GM18909 (cell line): ENCODE results near the gene KIF16B.

Source experiments
- ATAC-seq: cut with Tn5 transposase; IDR thresholded peaks from one replicate; pipeline ENCODE4 v1.9.1; 2021; ENCODE audit warnings: mild to moderate bottlenecking; ENCODE audit not compliant: unreplicated experiment, poor library complexity

KIF16B gene

GRCh38 chr20:16313917-16314316, 259.3 kb downstream of the KIF16B start:
- ATAC-seq, result peak; percentile 38

GRCh38 chr20:16312998-16313397, 260.2 kb downstream of the KIF16B start:
- ATAC-seq, result no peak

GRCh38 chr20:16311756-16312155, 261.5 kb downstream of the KIF16B start:
- ATAC-seq, result no peak

- ATAC-seq, result no peak
These were observed 264.5 kb downstream of the KIF16B start for GRCh38 chr20:16308754-16309153.

GRCh38 chr20:16302818-16303217, 270.4 kb downstream of the KIF16B start:
- ATAC-seq, result no peak

GRCh38 chr20:16301986-16302385, 271.3 kb downstream of the KIF16B start:
- no peak for ATAC-seq

GRCh38 chr20:16299897-16300296, 273.4 kb downstream of the KIF16B start:
- no peak for ATAC-seq

GRCh38 chr20:16296931-16297330, 276.3 kb downstream of the KIF16B start:
- ATAC-seq, result no peak

- ATAC-seq, result no peak
These were observed 277.7 kb downstream of the KIF16B start for GRCh38 chr20:16295534-16295933.

- ATAC-seq, result no peak
These were observed 279.7 kb downstream of the KIF16B start for GRCh38 chr20:16293590-16293989.

GRCh38 chr20:16292226-16292880, 280.9 kb downstream of the KIF16B start:
- ATAC-seq, result no peak

GRCh38 chr20:16290358-16290757, 282.9 kb downstream of the KIF16B start:
- ATAC-seq, result no peak

GRCh38 chr20:16287776-16288175, 285.5 kb downstream of the KIF16B start:
- ATAC-seq, result no peak

GRCh38 chr20:16286601-16287000, 286.6 kb downstream of the KIF16B start:
- no peak for ATAC-seq

- no peak for ATAC-seq
These were observed 288.7 kb downstream of the KIF16B start for GRCh38 chr20:16284385-16285100.

GRCh38 chr20:16283978-16284377, 289.3 kb downstream of the KIF16B start:
- ATAC-seq, result no peak

GRCh38 chr20:16283307-16283706, 289.9 kb downstream of the KIF16B start:
- ATAC-seq, result no peak

GRCh38 chr20:16280219-16280618, 293.0 kb downstream of the KIF16B start:
- no peak for ATAC-seq

GRCh38 chr20:16279320-16279719, 293.9 kb downstream of the KIF16B start:
- no peak for ATAC-seq

GRCh38 chr20:16273812-16274555, 299.3 kb downstream of the KIF16B start:
- no peak for ATAC-seq

- no peak for ATAC-seq
These were observed 300.4 kb downstream of the KIF16B start for GRCh38 chr20:16272780-16273360.
